Measurements from ENCODE around the gene CRK. TPM values are rescaled to one million over a fixed set of nuclear protein-coding genes. Genes with fewer than 3 reads are reported as not detected.
"Not testable (repeated sequence)": the region's sequence is repeated elsewhere in the genome, so short reads cannot be mapped to it uniquely, and the experiment has no call there.

CRK gene
- total and polyA plus RNA-seq, 9 donors: 31.7 to 60.6 (median 43.3) TPM

DNA sequence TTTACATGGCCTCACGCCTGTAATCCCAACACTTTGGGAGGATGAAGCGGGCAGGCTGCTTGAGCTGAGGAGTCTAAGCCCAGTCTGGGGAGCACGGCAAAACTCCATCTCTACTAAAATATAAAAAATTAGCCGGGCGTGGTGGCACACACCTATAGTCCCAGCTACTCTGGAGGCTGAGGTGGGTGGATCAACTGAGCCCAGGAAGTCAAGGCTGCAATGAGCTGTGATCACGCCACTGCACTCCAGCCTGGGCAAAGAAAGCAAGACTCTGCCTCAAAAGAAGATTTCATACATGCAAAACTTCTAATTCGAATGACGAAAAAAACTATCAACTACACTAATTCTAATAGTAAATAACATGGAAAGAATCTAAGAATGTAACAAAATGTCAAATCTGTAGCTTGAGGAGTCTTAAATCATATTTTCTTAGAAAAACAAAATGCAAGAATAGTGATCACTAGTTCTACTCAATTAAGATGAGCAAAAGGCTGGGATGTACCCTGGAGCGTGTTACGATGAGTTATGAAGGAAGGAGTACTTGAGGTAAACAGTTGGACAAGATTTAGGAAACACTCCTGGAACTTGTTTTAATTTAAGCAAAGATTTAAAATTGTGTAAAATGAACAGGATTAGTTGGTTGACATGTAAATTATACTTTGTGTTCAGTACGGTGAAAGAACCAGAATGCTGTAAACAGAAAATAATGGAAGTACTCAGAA is 76.7 kb downstream of the CRK start:
- intact Hi-C loops (cut with DNase I): loop anchor here in 1 of 4 donors (5.0 kb wide), 1 partner anchor 133 kb away; no protein-coding TSS in a partner anchor
- H3K9me3 ChIP-seq: no peaks in the 10 kb centered on the region
- no peak for TF ChIP-seq EP300 (IDR thresholded peaks at IDR 0.05)
- 55 to 59% (median 56%) methylated on average over 11 of the region's 11 CpGs for WGBS, 3 donors
- no peaks in the 10 kb centered on the region for H3K27me3 ChIP-seq
- no peak for DNase-seq
- no peak overlapping the region for H3K4me3 ChIP-seq
- peaks cover 40% of the 10 kb centered on the region for H3K4me1 ChIP-seq (ENCODE audit: insufficient read depth)
- no peak overlapping the region for H3K27ac ChIP-seq
- H3K36me3 ChIP-seq: no peaks in the 10 kb centered on the region

DNA sequence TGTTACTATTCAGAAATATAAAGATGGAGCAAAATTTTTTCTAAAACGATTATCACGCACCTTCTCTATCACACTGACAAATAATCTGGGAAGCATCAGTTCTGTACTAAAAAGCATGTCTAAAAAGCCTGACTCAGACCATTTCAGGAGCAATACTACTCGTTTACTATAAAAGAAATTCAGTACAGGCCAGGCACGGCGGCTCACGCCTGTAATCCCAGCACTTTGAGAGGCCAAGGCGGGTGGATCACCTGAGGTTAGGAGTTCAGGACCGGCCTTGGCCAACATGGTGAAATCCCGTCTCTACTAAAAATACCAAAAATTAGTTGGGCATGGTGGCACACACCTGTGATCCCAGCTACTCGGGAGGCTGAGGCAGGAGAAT is 77.6 kb downstream of the CRK start:
- H3K27ac ChIP-seq, H3K36me3 ChIP-seq, H3K4me3 ChIP-seq, H3K27me3 ChIP-seq, DNase-seq, H3K9me3 ChIP-seq: not testable (repeated sequence)
- intact Hi-C loops (cut with DNase I): loop anchor here in 1 of 4 donors (5.0 kb wide), 1 partner anchor 134 kb away; no protein-coding TSS in a partner anchor
- WGBS, 3 donors: 53 to 64% (median 56%) methylated on average over 10 of the region's 10 CpGs
- peaks cover 37% of the 10 kb centered on the region for H3K4me1 ChIP-seq (ENCODE audit: insufficient read depth)

DNA sequence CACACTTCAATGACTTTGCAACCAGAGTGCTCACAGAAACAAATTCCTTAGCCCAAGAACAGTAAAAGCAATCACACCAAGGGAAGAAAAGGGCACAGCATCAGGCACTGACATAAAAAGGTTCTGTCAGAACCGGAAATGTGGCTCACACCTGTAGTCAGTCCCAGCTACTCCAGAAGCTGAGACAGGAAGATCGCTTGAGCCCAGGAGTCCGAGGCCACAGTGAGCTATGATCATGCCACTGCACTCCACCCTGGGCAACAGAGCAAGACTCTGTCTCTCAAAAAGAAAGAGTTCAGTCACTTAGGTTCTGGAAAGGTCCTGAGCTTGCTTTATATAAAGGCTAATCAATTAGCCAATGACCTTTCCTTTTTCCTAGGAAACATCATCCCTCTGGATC is 78.7 kb downstream of the CRK start:
- Histone ChIP-seq H3K4me1 (ENCODE audit: insufficient read depth) (peaks cover 29% of the 10 kb centered on the region), H3K4me3 (no peak overlapping the region), H3K9me3 (no peaks in the 10 kb centered on the region), H3K27ac (no peak overlapping the region), H3K27me3 (no peaks in the 10 kb centered on the region), H3K36me3 (no peaks in the 10 kb centered on the region)
- TF ChIP-seq POLR2A (IDR thresholded peaks at IDR 0.05) (no peak), EP300 (IDR thresholded peaks at IDR 0.05) (no peak)
- TF ChIP-seq, protein P1, sequence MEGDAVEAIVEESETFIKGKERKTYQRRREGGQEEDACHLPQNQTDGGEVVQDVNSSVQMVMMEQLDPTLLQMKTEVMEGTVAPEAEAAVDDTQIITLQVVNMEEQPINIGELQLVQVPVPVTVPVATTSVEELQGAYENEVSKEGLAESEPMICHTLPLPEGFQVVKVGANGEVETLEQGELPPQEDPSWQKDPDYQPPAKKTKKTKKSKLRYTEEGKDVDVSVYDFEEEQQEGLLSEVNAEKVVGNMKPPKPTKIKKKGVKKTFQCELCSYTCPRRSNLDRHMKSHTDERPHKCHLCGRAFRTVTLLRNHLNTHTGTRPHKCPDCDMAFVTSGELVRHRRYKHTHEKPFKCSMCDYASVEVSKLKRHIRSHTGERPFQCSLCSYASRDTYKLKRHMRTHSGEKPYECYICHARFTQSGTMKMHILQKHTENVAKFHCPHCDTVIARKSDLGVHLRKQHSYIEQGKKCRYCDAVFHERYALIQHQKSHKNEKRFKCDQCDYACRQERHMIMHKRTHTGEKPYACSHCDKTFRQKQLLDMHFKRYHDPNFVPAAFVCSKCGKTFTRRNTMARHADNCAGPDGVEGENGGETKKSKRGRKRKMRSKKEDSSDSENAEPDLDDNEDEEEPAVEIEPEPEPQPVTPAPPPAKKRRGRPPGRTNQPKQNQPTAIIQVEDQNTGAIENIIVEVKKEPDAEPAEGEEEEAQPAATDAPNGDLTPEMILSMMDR (IDR thresholded peaks at IDR 0.05): no peak
- DNase-seq: no peak
- 65 to 76% (median 71%) methylated on average over 3 of the region's 3 CpGs for WGBS, 3 donors
- intact Hi-C loops (cut with DNase I): loop anchor here in 1 of 4 donors (5.0 kb wide), 1 partner anchor 135 kb away; no protein-coding TSS in a partner anchor

DNA sequence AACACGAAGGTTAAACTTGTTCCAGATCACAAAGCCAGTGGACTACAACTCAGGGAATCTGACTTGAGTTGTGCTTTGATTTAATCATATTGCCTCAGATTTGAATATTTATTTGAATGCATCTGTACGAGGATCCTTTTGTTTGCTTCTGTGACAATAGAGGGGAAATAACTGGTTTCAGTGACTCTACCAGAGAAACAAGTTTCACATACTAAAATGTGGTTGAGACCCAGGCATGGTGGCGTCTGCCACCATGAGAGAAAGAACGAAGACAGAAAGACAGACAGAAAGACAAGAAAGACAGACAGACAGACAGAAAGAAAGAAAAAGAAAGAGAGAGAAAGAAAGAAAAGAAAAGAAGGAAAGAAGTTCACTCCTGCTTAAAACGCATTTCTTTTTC is 80.0 kb downstream of the CRK start:
- 39 to 53% (median 39%) methylated on average over 5 of the region's 5 CpGs for WGBS, 3 donors
- no peak for DNase-seq
- peaks cover 30% of the 10 kb centered on the region for H3K4me1 ChIP-seq (ENCODE audit: insufficient read depth)
- H3K27ac ChIP-seq: no peak overlapping the region
- H3K9me3 ChIP-seq: no peaks in the 10 kb centered on the region
- intact Hi-C loops (cut with DNase I): loop anchor here in 1 of 4 donors (5.0 kb wide), 1 partner anchor 136 kb away; no protein-coding TSS in a partner anchor
- no peaks in the 10 kb centered on the region for H3K36me3 ChIP-seq
- H3K4me3 ChIP-seq: no peak overlapping the region
- no peaks in the 10 kb centered on the region for H3K27me3 ChIP-seq
- TF ChIP-seq, protein P1 (IDR thresholded peaks at IDR 0.05): no peak
- TF ChIP-seq POLR2A (IDR thresholded peaks at IDR 0.05): no peak
- TF ChIP-seq EP300 (IDR thresholded peaks at IDR 0.05): no peak

DNA sequence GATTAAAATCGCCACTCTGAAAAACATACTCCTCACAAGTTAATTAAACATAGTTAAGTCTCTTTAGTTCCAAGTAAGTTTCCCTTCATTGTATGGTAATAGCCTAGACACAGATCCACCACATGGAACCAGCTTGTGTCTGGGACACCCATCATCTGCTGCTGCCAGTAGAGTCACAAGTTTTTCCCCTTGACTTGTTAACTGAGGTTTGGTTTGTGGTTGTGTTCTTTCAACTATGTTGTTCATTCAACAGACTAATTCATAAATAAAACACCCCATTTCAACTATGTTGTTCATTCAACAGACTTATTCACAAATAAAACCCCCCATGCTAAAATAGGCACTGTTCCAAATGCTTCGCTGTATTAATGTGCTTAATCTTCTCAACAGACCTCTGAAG is 80.4 kb downstream of the CRK start:
- no peak for TF ChIP-seq POLR2A (IDR thresholded peaks at IDR 0.05)
- TF ChIP-seq, protein P1 (IDR thresholded peaks at IDR 0.05): no peak
- TF ChIP-seq EP300 (IDR thresholded peaks at IDR 0.05): no peak
- Histone ChIP-seq H3K9me3 (no peaks in the 10 kb centered on the region), H3K36me3 (no peaks in the 10 kb centered on the region), H3K4me3 (no peak overlapping the region), H3K27ac (no peak overlapping the region), H3K4me1 (ENCODE audit: insufficient read depth) (peaks cover 30% of the 10 kb centered on the region), H3K27me3 (no peaks in the 10 kb centered on the region)
- intact Hi-C loops (cut with DNase I): loop anchor here in 1 of 4 donors (5.0 kb wide), 1 partner anchor 137 kb away; no protein-coding TSS in a partner anchor
- WGBS, 3 donors: 6 to 12% (median 8%) methylated on average over 2 of the region's 2 CpGs
- no peak for DNase-seq
